ENCODE results near the gene SLC39A8.

- TF ChIP-seq CTCF (IDR thresholded peaks at IDR 0.05) (no peak), EZH2phosphoT487 (IDR thresholded peaks at IDR 0.05) (no peak), EZH2 (IDR thresholded peaks at IDR 0.05) (no peak)
These were observed 76.9 kb downstream of the SLC39A8 start for GRCh38 chr4:102268355-102268754.

Data from neural progenitor cell (in vitro differentiated cells).